B cell (primary cell): Measurements from ENCODE around the gene PRDM10. TPM values are rescaled to one million over a fixed set of nuclear protein-coding genes. Genes with fewer than 3 reads are reported as not detected.

Source experiments
- ATAC-seq: fragments of 200-7000 bp; cut with Tn5 transposase; one replicate; pipeline ENCODE4 v1.10.0; 2021; ENCODE audit warnings: low read depth, mild to moderate bottlenecking, moderate number of reproducible peaks, moderate library complexity
- CTCF ChIA-PET: fragments of 350-600 bp; sonication (Branson Sonifier 250); formaldehyde crosslinking; loops from one replicate; lab custom pipeline; 2021; ENCODE audit warnings: antibody characterized with exemption, inconsistent platforms; lab: Charles Lee
- POLR2A ChIA-PET: fragments of 350-600 bp; sonication (Branson Sonifier 250); formaldehyde crosslinking; loops from one replicate; lab custom pipeline; 2021; ENCODE audit warnings: antibody characterized with exemption; lab: Charles Lee
- DNase-seq: peaks from one replicate; pipeline ENCODE4 v3.0.0; 2013
- H2AFZ ChIP-seq: 2 replicates; pipeline ENCODE4 v1.6.1; 2012; ENCODE audit warnings: mild to moderate bottlenecking, low read depth, low read length; ENCODE audit not compliant: insufficient read depth, poor library complexity, severe bottlenecking
- H3K27ac ChIP-seq, 2 donors: 1 replicate in 1 of 2; 2 replicates in 1 of 2; pipeline ENCODE4 v1.5.1; 2012 to 2013; ENCODE audit warnings: low read length in 2 of 2, mild to moderate bottlenecking in 2 of 2, moderate library complexity in 1 of 2
- H3K27me3 ChIP-seq, 4 experiments: fragments of 200-600 bp in 1 of 4; sonication (generic) in 1 of 4; replicated peaks in 1 of 4; 1 replicate in 2 of 4; 2 replicates in 2 of 4; pipeline versions ENCODE4 v1.6.1 to v1.7.0; 2013 to 2016; ENCODE audit warnings: low read length in 3 of 4, mild to moderate bottlenecking in 2 of 4, mixed read lengths in 1 of 4, moderate library complexity in 1 of 4; ENCODE audit not compliant: insufficient read depth in 4 of 4, control insufficient read depth in 3 of 4; ENCODE audit errors: control extremely low read depth in 1 of 4
- H3K36me3 ChIP-seq, 2 experiments: replicated peaks in 1 of 2; 1 replicate in 1 of 2; 2 replicates in 1 of 2; pipeline versions ENCODE4 v1.6.1 to v1.7.1; 2013; ENCODE audit warnings: low read length in 1 of 2; ENCODE audit not compliant: insufficient read depth in 2 of 2, control insufficient read depth in 1 of 2; ENCODE audit errors: control extremely low read depth in 1 of 2, extremely low read depth in 1 of 2
- H3K4me1 ChIP-seq, 2 donors: fragments of 200-600 bp in 1 of 2; sonication (generic) in 1 of 2; 1 replicate in 1 of 2; 2 replicates in 1 of 2; pipeline versions ENCODE4 v1.5.1 to v1.6.1; 2013 to 2017; ENCODE audit warnings: low read length in 2 of 2; ENCODE audit not compliant: control insufficient read depth in 2 of 2, insufficient read depth in 2 of 2
- H3K4me2 ChIP-seq: replicated peaks from 2 replicates; pipeline ENCODE3; 2012; ENCODE audit warnings: mild to moderate bottlenecking, low read depth, low read length; ENCODE audit not compliant: poor library complexity, severe bottlenecking
- H3K4me3 ChIP-seq, 5 experiments: fragments of 200-600 bp in 1 of 5; sonication (generic) in 1 of 5; 1 replicate in 3 of 5; 2 replicates in 2 of 5; pipeline versions ENCODE4 v1.5.1 to v1.7.0; 2011 to 2016; ENCODE audit warnings: low read length in 4 of 5, mild to moderate bottlenecking in 4 of 5, low read depth in 2 of 5, control low read depth in 1 of 5, moderate library complexity in 1 of 5; ENCODE audit not compliant: insufficient read depth in 1 of 5; ENCODE audit errors: control extremely low read depth in 1 of 5, extremely low read depth in 1 of 5
- H3K79me2 ChIP-seq: fragments of 200-600 bp; sonication (generic); one replicate; pipeline ENCODE4 v1.6.0; 2016; ENCODE audit warnings: low read length; ENCODE audit not compliant: control insufficient read depth, insufficient read depth
- H3K9ac ChIP-seq: fragments of 200-600 bp; sonication (generic); 2 replicates; pipeline ENCODE4 v1.6.1; 2017; ENCODE audit warnings: mild to moderate bottlenecking, low read length, moderate library complexity
- H3K9me3 ChIP-seq, 3 donors: one replicate each; pipeline versions ENCODE4 v1.6.1 to v1.7.1; 2013; ENCODE audit warnings: low read length in 2 of 3; ENCODE audit not compliant: control insufficient read depth in 2 of 3, insufficient read depth in 1 of 3; ENCODE audit errors: control extremely low read depth in 1 of 3
- H4K20me1 ChIP-seq: 2 replicates; pipeline ENCODE4 v1.6.0; 2012; ENCODE audit warnings: mild to moderate bottlenecking, low read length; ENCODE audit not compliant: insufficient read depth, control insufficient read depth, poor library complexity, severe bottlenecking
- H3K27ac Mint-ChIP-seq: one replicate; pipeline ENCODE4 v1.8.0; 2021; ENCODE audit warnings: mixed read lengths
- H3K27me3 Mint-ChIP-seq: one replicate; pipeline ENCODE4 v1.8.0; 2021; ENCODE audit warnings: mixed read lengths
- H3K4me1 Mint-ChIP-seq: one replicate; pipeline ENCODE4 v1.8.0; 2021; ENCODE audit warnings: mixed read lengths
- H3K4me3 Mint-ChIP-seq: one replicate; pipeline ENCODE4 v1.8.0; 2021; ENCODE audit warnings: mixed read lengths
- H3K9me3 Mint-ChIP-seq: one replicate; pipeline ENCODE4 v1.8.0; 2022; ENCODE audit warnings: mixed read lengths; ENCODE audit not compliant: insufficient read depth
- CTCF ChIP-seq: fragments of 200-600 bp; IDR thresholded peaks from one replicate; pipeline ENCODE4 v1.8.0; 2022; ENCODE audit warnings: antibody characterized with exemption, mild to moderate bottlenecking
- EZH2 ChIP-seq: IDR thresholded peaks from 2 replicates; pipeline ENCODE4 v1.6.1; 2012; ENCODE audit warnings: borderline replicate concordance, low read depth, mild to moderate bottlenecking, moderate library complexity, low read length; ENCODE audit not compliant: insufficient read depth, poor library complexity, severe bottlenecking
- WGBS: methylation state at CpG from one replicate; pipeline ENCODE4 v1.1.5; 2013; ENCODE audit warnings: missing lambda C conversion rate; ENCODE audit not compliant: insufficient coverage; 5-methylcytosine and 5-hydroxymethylcytosine counted together
- intact Hi-C: fragments of 100-400 bp; cut with micrococcal nuclease; formaldehyde crosslinking; loops from one replicate; pipeline ENCODE4 v1.10.0; 2022
- polyA plus RNA-seq: library from polyadenylated mRNA; depleted of rRNA; stranded (reverse); fragments of >200 nt; gene quantifications from 2 replicates; pipeline ENCODE4 v1.2.3, GENCODE V29; 2012
- total RNA-seq, 2 donors: library from RNA; stranded (reverse); fragments of 120-200 nt in 1 of 2; gene quantifications; 1 replicate in 1 of 2; 2 replicates in 1 of 2; pipeline versions ENCODE4 v1.2.3 to v1.2.4, GENCODE V29; 2013 to 2022

The PRDM10 gene
- total and polyA plus RNA-seq, 2 donors (not counting 1 experiment from before 2014, with no cell fraction given): 4.5 to 17.5 TPM

GRCh38 chr11:130031945-130032344 lies 29.3 kb upstream of the PRDM10 start:
- WGBS: 100% methylated on average over 2 of the region's 2 CpGs
- Histone ChIP-seq H4K20me1 (no peaks in the 10 kb centered on the region), H2AFZ (no peak overlapping the region), H3K79me2 (no peaks in the 10 kb centered on the region), H3K4me2 (no peak overlapping the region), H3K9me3 (no peaks in the 10 kb centered on the region), H3K4me3 (no peak overlapping the region), H3K36me3 (no peaks in the 10 kb centered on the region), H3K27me3 (peaks cover 0 to 22% (median 11%) of the 10 kb centered on the region in 4 experiments), H3K4me1 (no peaks in the 10 kb centered on the region), H3K9ac (no peak overlapping the region), H3K27ac (no peak overlapping the region)
- DNase-seq: no peak
- Mint-ChIP-seq H3K4me3 (no peak overlapping the region), H3K27me3 (peaks cover 42% of the 10 kb centered on the region), H3K4me1 (no peaks in the 10 kb centered on the region), H3K9me3 (no peaks in the 10 kb centered on the region), H3K27ac (no peak overlapping the region)
- no peak for ATAC-seq
- ChIA-PET CTCF (no interaction called here), POLR2A (no interaction called here)
- no peak for TF ChIP-seq CTCF
- intact Hi-C loops: no loop called here

GRCh38 chr11:130031056-130031455 lies 28.4 kb upstream of the PRDM10 start:
- TF ChIP-seq EZH2 (no peak), CTCF (no peak)
- Mint-ChIP-seq H3K27me3 (peaks cover 43% of the 10 kb centered on the region), H3K9me3 (no peaks in the 10 kb centered on the region), H3K4me3 (no peak overlapping the region), H3K4me1 (no peaks in the 10 kb centered on the region), H3K27ac (no peak overlapping the region)
- Histone ChIP-seq H3K4me1 (no peaks in the 10 kb centered on the region), H3K9ac (no peak overlapping the region), H3K4me2 (no peak overlapping the region), H3K9me3 (no peaks in the 10 kb centered on the region), H4K20me1 (no peaks in the 10 kb centered on the region), H3K4me3 (no peak overlapping the region), H3K36me3 (no peaks in the 10 kb centered on the region), H3K27ac (no peak overlapping the region), H3K27me3 (peaks cover 0 to 30% (median 19%) of the 10 kb centered on the region in 4 experiments), H3K79me2 (no peaks in the 10 kb centered on the region), H2AFZ (no peak overlapping the region)
- ChIA-PET POLR2A (no interaction called here), CTCF (no interaction called here)
- 86% methylated on average over 1 of the region's 1 CpG for whole genome bisulfite sequencing
- DNase-seq (no peak), ATAC-seq (no peak)
- intact Hi-C loops: no loop called here
